ENCODE results near the gene EME1. TPM values are rescaled to one million over a fixed set of nuclear protein-coding genes. Genes with fewer than 3 reads are reported as not detected.

Gene EME1
- total RNA-seq, 2 experiments from 2014 or later: 68.9 to 69.8 TPM

DNA sequence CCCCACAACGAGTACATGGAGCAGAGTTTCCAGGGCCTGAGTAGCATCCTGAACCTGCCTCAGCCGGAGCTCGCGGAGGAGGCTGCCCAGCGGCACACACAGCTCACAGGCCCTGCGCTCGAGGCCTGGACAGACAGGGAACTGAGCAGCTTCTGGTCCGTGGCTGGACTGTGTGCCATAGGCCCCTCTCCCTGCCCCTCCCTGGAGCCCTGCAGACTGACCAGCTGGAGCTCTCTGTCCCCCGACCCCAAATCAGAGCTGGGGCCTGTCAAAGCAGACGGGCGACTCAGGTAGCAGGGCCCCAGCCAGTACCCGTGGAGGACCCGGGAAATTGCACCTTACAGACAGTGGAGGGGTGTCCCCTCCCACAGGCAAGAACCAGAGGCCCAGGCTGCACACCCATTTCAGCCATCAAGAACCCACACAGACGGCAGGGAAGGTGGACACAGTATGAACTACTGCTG is 13.0 kb upstream of the EME1 start:
- Mint-ChIP-seq H3K27ac (no peak overlapping the region), H3K36me3 (ENCODE audit: low read depth) (peaks cover 9% of the 10 kb centered on the region), H3K9me3 (no peaks in the 10 kb centered on the region), H3K27me3 (ENCODE audit: low read depth) (no peaks in the 10 kb centered on the region), H3K4me1 (ENCODE audit: low read depth) (peaks cover 9% of the 10 kb centered on the region), H3K4me3 (no peak overlapping the region)
- CTCF ChIA-PET: interaction anchor here (2.7 to 5.6 kb wide), 3 partner anchors 13 to 29 kb away, joined by 11 to 44 read pairs (median 34); partner anchors contain the start of genes EME1, MRPL27 and XYLT2
- DNase-seq: peak; percentile 2
- intact Hi-C loops (cut with micrococcal nuclease): loop anchor here (5.0 kb wide), 1 partner anchor 37 kb away; the partner anchor contains the start of gene LRRC59

DNA sequence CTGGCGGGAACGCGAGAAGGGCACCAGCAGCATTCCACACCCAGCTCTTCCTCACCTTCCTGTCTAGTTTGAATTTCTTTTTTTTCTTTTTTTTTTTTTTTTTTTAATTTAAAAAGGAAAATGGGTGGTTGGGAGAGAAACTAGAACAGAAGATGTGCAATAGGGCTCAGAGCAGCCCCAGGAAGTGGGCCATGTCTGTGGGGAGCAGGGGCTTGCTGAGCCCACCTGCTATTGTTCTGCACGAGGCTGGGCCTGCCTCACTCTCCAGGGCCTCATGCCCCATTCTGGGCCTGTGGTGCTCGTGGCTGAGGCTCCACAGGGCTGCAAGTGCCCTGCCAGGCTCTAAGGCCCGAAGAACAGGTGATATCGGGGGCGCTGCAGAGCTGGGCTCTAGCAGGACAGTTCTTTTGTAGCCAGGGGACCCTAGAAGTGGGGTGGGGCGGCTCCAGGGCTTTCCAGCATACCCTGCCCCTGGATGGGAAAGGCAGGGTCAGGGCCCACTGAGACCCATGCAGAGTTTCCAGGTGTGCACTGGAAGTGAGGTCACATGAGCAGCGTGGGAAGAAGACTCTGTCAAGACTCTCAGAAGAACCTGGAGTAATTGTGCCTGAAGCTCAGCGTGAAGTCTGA is 12.4 kb upstream of the EME1 start:
- intact Hi-C loops (cut with micrococcal nuclease): loop anchor here (5.0 kb wide), 1 partner anchor 37 kb away; the partner anchor contains the start of gene LRRC59
- Mint-ChIP-seq H3K4me3 (no peak overlapping the region), H3K27me3 (ENCODE audit: low read depth) (no peaks in the 10 kb centered on the region), H3K9me3 (no peaks in the 10 kb centered on the region), H3K27ac (no peak overlapping the region), H3K36me3 (ENCODE audit: low read depth) (peaks cover 9% of the 10 kb centered on the region), H3K4me1 (ENCODE audit: low read depth) (peaks cover 9% of the 10 kb centered on the region)
- peak; percentile 2 for DNase-seq
- CTCF ChIA-PET: interaction anchor here (2.3 to 5.6 kb wide), 7 partner anchors 9 to 37 kb away, joined by 6 to 56 read pairs (median 21); partner anchors contain the start of genes EME1, LRRC59, MRPL27 and XYLT2

DNA sequence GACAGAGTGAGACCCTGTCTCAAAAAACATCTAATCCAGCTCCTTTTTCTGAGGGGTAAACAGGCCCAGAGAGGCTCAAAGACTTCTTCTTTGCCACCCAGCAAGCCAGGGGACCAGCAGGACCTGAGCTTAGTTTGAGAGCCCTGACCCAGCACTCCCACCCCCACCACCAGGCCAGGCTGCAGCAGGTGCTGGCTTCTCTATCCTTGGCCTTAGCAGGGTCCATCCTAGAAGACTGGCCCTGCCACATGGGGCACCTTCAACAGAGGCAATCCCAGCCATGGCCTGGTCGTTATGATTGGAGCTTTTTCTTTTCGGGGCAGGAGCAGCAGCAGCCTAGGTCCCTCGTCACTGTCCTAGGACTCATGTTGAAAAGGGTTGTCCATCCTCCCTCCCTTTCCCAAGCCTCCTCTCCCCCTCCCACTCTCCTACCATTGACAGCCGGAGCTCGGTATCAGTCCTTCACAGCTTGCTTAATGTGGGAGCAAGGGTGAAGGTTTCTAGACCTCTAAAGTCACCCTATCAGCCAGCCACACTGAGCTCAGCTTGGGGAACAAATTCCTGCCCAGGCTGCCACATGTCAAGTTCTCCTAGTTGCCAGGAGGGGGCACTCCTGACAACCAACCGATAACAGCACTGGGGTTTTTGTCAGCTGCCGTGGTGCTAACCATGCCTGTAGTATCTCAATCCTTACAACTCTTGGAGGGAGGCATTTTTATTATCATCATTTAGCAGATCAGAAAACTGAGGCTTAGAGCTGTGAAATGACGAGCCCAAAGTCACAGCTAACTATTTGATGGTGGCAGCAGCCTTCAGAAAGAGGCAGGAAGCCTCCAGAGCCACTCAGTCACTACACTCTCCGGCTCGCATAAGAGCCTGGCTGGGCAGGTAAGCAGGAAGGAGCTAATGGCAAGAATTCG is 11.2 kb upstream of the EME1 start:
- Mint-ChIP-seq H3K9me3 (no peaks in the 10 kb centered on the region), H3K27me3 (ENCODE audit: low read depth) (no peaks in the 10 kb centered on the region), H3K4me3 (no peak overlapping the region), H3K27ac (peak overlapping the region; percentile 84), H3K36me3 (ENCODE audit: low read depth) (peaks cover 9% of the 10 kb centered on the region), H3K4me1 (ENCODE audit: low read depth) (peaks cover 9% of the 10 kb centered on the region)
- DNase-seq: peak; percentile 78
- CTCF ChIA-PET: interaction anchor here (0.6 to 5.6 kb wide), 26 partner anchors 10 to 200 kb away, joined by 3 to 56 read pairs (median 4); partner anchors contain the start of genes EME1, LRRC59, MRPL27 and RSAD1
- intact Hi-C loops (cut with micrococcal nuclease): loop anchor here (1.0 to 5.0 kb wide), 4 partner anchors 10 to 117 kb away; partner anchors contain the start of genes LRRC59 and XYLT2

DNA sequence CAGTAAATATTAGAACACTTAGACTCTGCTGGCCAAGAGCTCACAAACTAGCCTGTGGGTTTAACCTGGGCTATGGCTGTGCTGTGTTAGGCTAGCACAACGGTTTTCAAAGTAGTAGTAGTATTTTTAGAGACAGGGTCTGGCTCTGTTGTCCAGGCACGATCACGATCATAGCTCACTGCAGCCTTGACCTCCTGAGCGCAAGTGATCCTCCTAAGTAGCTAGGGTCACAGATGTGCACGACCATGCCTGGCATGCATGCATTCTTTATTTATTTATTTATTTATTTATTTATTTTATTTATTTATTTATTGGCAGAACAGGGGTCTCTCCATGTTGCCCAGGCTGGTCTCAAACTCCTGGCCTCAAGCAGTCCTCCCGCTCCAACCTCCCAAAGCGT is 10.4 kb upstream of the EME1 start:
- Mint-ChIP-seq H3K4me1 (ENCODE audit: low read depth) (peaks cover 9% of the 10 kb centered on the region), H3K27me3 (ENCODE audit: low read depth) (no peaks in the 10 kb centered on the region), H3K9me3 (no peaks in the 10 kb centered on the region), H3K36me3 (ENCODE audit: low read depth) (peaks cover 10% of the 10 kb centered on the region), H3K27ac (peak overlapping the region; percentile 84), H3K4me3 (no peak overlapping the region)
- CTCF ChIA-PET: interaction anchor here (0.6 to 5.6 kb wide), 22 partner anchors 10 to 197 kb away, joined by 3 to 56 read pairs (median 6); partner anchors contain the start of genes EME1, LRRC59, MRPL27 and RSAD1
- intact Hi-C loops (cut with micrococcal nuclease): loop anchor here (1.0 to 5.0 kb wide), 4 partner anchors 10 to 117 kb away; partner anchors contain the start of genes LRRC59 and XYLT2
- peak; percentile 1 for DNase-seq

DNA sequence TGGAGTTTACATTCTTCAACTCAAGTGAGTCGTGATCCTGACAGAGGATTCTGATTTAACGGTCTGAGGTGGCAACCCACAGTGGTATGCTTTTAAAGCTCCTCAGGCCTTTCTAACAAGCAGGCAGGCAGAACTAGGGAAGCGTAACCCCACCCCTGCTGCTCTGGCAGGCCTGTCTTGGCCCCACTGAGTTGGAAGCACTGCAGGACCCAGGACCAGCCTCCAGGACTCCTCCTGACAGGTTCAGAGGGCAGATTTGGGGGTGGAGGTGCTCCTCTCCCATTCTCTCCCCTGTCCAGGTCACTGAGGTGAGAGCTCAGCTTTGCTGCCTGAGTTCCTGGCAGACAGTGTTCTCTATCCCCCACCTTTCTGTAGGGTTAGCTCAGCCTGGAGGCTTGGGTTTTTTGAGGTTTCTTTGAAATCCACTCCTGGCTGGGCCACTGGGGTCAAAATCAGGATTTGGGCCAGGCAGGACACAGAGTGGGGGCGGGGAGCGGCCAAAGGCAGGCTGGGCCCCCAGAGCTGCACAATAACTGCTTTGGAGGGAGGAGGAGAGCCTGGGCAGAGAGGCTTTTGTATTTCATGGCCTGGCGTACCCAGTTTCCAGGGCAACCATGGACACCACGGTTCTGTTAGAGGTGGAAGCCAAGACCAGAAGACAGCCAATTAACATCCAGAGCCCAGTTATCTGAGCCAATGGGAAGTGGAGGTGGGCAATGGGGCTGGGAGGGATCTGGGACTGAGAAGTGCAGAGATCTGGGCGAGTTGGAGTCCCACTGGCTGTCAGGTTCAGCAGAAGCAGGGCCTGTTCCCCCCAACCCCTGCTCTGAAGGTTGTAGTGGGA is 9.6 kb upstream of the EME1 start:
- CTCF ChIA-PET: interaction anchor here (0.6 to 5.6 kb wide), 11 partner anchors 9 to 225 kb away, joined by 3 to 56 read pairs (median 10); partner anchors contain the start of genes EME1, LRRC59, MRPL27 and RSAD1
- no peak overlapping the region for H3K4me3 Mint-ChIP-seq
- H3K27ac Mint-ChIP-seq: no peak overlapping the region
- peak; percentile 3 for DNase-seq
- H3K36me3 Mint-ChIP-seq (ENCODE audit: low read depth): peaks cover 15% of the 10 kb centered on the region
- H3K4me1 Mint-ChIP-seq (ENCODE audit: low read depth): peaks cover 9% of the 10 kb centered on the region
- no peaks in the 10 kb centered on the region for H3K27me3 Mint-ChIP-seq (ENCODE audit: low read depth)
- intact Hi-C loops (cut with micrococcal nuclease): loop anchor here (5.0 kb wide), 1 partner anchor 34 kb away; the partner anchor contains the start of gene LRRC59
- no peaks in the 10 kb centered on the region for H3K9me3 Mint-ChIP-seq

DNA sequence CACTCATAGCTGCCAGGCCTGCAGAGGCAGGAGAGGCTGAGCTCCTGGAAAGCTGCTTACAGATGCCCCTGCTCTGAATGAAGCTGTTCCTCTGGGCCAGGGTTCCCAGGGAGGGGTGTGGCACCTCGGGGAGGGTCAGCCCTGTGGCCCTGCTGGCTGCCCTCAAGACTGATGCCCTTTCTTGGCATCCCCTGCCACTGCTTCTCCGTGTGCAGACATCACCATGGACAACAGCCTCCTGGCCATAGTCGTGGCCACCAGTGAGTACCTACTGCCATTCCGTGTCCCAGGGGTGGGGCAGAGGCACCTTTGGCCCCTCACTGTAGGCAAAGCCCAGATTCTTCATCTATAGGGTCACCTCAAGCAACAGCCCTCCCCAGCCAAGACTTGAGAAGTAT is 9.0 kb upstream of the EME1 start:
- no peak overlapping the region for H3K4me3 Mint-ChIP-seq
- intact Hi-C loops (cut with micrococcal nuclease): loop anchor here (5.0 kb wide), 1 partner anchor 33 kb away; the partner anchor contains the start of gene LRRC59
- no peaks in the 10 kb centered on the region for H3K27me3 Mint-ChIP-seq (ENCODE audit: low read depth)
- H3K4me1 Mint-ChIP-seq (ENCODE audit: low read depth): peaks cover 9% of the 10 kb centered on the region
- peaks cover 14% of the 10 kb centered on the region for H3K36me3 Mint-ChIP-seq (ENCODE audit: low read depth)
- no peaks in the 10 kb centered on the region for H3K9me3 Mint-ChIP-seq
- no peak overlapping the region for H3K27ac Mint-ChIP-seq
- CTCF ChIA-PET: interaction anchor here (4.0 to 5.6 kb wide), 3 partner anchors 9 to 33 kb away, joined by 34 to 56 read pairs (median 44); partner anchors contain the start of genes EME1, LRRC59, MRPL27 and XYLT2
- no peak for DNase-seq

DNA sequence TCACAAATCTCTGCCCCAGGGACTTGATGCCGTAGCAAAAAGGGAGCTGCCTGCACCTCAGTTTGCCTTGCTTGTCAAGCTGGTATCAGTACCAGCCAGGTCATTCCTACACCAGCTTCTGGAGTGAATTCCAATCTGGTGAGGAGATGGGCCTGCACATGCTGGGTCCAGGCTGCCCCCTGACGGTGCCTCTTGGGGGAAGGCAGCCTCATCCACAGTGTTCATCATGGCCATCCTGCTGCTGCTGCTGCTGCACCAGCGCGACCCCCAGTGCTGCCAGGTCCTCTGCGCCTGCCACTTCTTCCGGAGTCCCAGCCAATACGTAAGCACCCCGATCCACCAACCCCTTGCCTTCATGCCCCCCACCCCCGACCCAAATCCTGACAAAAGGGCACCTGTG is 8.3 kb upstream of the EME1 start:
- CTCF ChIA-PET: interaction anchor here (4.0 to 5.6 kb wide), 2 partner anchors 8 to 33 kb away, joined by 44 to 56 read pairs; partner anchors contain the start of genes EME1, LRRC59 and MRPL27
- Mint-ChIP-seq H3K36me3 (ENCODE audit: low read depth) (peaks cover 12% of the 10 kb centered on the region), H3K27ac (no peak overlapping the region), H3K9me3 (no peaks in the 10 kb centered on the region), H3K4me1 (ENCODE audit: low read depth) (peaks cover 9% of the 10 kb centered on the region), H3K27me3 (ENCODE audit: low read depth) (no peaks in the 10 kb centered on the region), H3K4me3 (no peak overlapping the region)
- no peak for DNase-seq
- intact Hi-C loops (cut with micrococcal nuclease): loop anchor here (5.0 kb wide), 1 partner anchor 33 kb away; the partner anchor contains the start of gene LRRC59

DNA sequence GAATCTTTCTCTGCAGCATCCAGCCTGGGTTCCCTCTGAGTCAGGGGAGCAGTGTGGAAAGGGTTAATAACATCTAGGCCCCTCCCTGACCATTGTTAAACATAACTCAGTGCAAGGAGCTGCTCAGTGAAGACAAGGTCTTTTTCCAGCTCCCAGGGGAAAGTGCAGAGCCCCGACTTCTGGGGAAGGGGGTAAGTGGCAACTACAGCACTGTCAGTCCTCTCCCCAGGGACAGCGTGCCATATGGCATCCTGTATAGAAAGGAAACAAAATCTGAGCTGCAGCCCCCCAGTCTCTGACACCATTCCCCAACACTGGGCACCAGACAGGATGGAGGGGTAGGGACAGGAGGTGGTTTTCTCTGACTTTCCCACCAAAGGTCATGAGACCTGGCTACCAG is 7.9 kb upstream of the EME1 start:
- no peaks in the 10 kb centered on the region for H3K9me3 Mint-ChIP-seq
- intact Hi-C loops (cut with micrococcal nuclease): no loop called here
- DNase-seq: no peak
- peaks cover 10% of the 10 kb centered on the region for H3K4me1 Mint-ChIP-seq (ENCODE audit: low read depth)
- CTCF ChIA-PET: interaction anchor here (1.0 to 4.3 kb wide), 2 partner anchors 32 to 49 kb away, joined by 3 to 19 read pairs; partner anchors contain the start of gene LRRC59
- no peaks in the 10 kb centered on the region for H3K27me3 Mint-ChIP-seq (ENCODE audit: low read depth)
- peaks cover 17% of the 10 kb centered on the region for H3K36me3 Mint-ChIP-seq (ENCODE audit: low read depth)
- no peak overlapping the region for H3K27ac Mint-ChIP-seq
- no peak overlapping the region for H3K4me3 Mint-ChIP-seq

DNA sequence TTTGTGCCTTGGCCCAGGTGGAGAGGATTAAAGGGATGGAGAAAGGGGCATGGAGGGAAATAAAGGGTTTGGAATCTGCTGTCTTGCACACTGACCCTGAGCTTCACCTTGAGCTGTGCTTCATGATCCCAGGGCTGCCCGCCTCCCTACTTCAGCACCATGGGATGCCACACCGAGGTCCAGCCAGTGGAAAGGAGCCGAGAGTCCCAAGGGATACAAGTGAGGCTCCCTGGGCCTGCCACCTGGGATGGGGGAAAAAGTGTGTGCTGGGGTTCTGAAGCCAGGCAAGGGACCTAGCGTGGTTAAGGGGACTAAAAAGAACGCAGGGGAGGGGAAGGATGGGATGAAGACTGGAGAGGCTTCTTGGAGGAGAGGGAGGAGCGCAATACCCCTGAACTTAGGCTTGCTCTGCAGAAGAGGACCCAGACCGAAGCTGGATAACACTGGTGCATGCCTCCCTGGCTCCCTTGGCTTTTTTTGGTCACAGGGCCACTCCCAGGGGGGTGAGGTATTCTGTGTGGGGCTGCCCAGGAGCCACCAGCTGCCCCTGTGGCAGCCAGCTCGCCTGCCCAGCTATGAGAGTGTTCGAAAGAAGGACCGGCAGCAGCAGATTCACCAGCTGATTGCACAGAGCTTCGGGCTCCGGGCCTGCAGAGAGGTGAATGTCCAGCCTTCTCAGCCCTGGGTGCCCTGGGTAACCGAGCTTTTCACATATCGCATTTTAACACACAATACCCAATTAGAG is 7.2 kb upstream of the EME1 start:
- no peaks in the 10 kb centered on the region for H3K27me3 Mint-ChIP-seq (ENCODE audit: low read depth)
- no peak overlapping the region for H3K27ac Mint-ChIP-seq
- intact Hi-C loops (cut with micrococcal nuclease): no loop called here
- peaks cover 19% of the 10 kb centered on the region for H3K36me3 Mint-ChIP-seq (ENCODE audit: low read depth)
- CTCF ChIA-PET: interaction anchor here (0.6 to 4.3 kb wide), 3 partner anchors 31 to 50 kb away, joined by 3 to 19 read pairs (median 3); partner anchors contain the start of gene LRRC59
- peaks cover 16% of the 10 kb centered on the region for H3K4me1 Mint-ChIP-seq (ENCODE audit: low read depth)
- no peaks in the 10 kb centered on the region for H3K9me3 Mint-ChIP-seq
- no peak for DNase-seq
- H3K4me3 Mint-ChIP-seq: no peak overlapping the region

DNA sequence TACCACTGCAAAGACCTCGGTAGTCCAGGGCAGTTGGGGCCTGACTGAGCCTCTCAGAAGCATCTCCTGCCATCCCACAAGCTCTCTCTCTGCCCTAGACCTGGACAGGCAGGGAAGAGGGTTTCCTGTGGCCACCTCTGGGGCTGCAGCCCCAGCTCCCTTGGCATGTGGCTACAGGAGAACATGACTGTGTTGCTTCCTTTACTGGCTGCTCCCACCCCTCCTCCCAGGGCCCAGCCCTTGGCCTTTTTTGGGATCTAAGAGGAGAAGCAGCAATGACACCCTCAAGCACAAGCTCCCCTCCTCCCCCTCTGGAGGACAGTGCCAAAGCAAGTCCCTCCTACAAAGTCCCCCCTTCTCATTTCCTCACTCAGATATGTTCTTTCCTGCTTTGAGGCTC is 5.6 kb upstream of the EME1 start:
- Mint-ChIP-seq H3K4me1 (ENCODE audit: low read depth) (peaks cover 22% of the 10 kb centered on the region), H3K36me3 (ENCODE audit: low read depth) (peaks cover 27% of the 10 kb centered on the region), H3K9me3 (no peaks in the 10 kb centered on the region), H3K27me3 (ENCODE audit: low read depth) (no peaks in the 10 kb centered on the region), H3K27ac (no peak overlapping the region), H3K4me3 (no peak overlapping the region)
- no peak for DNase-seq
- CTCF ChIA-PET: interaction anchor here (4.3 kb wide), 1 partner anchor 30 kb away, joined by 19 read pairs; the partner anchor contains the start of gene LRRC59
- intact Hi-C loops (cut with micrococcal nuclease): no loop called here

Data from activated naive CD4-positive, alpha-beta T cell treated with anti-CD3 and anti-CD28 coated beads for 36 hours (primary cell).